Activated T-cell treated with anti-CD3 and anti-CD28 coated beads for 24 hours (primary cell): Measurements from ENCODE around the gene TNPO3.
A peak's percentile ranks its signal among the peaks of the same experiment; 100 is the strongest.

ENCODE experiments used
- DNase-seq: peaks from one replicate; pipeline ENCODE4 v3.0.0-alpha.2; 2020; ENCODE audit warnings: low read depth

The TNPO3 gene

GRCh38 chr7:129054438-129055293, at the start of gene TNPO3:
TSS of gene TNPO3 (minus strand) at chr7:129055111. CDS start at chr7:129054770, 341 bp downstream.
- DNase-seq: peak; percentile 89

GRCh38 chr7:129103561-129104324, 48.8 kb upstream of the TNPO3 start:
- DNase-seq: no peak

- no peak for DNase-seq
Measured at GRCh38 chr7:129101746-129102145, 46.8 kb upstream of the TNPO3 start.

GRCh38 chr7:129100827-129101166, 45.9 kb upstream of the TNPO3 start:
- no peak for DNase-seq

- DNase-seq: no peak
Measured at GRCh38 chr7:129098409-129099084, 43.6 kb upstream of the TNPO3 start.

GRCh38 chr7:129095258-129095657, 40.3 kb upstream of the TNPO3 start:
- DNase-seq: no peak

GRCh38 chr7:129094501-129094900, 39.6 kb upstream of the TNPO3 start:
- DNase-seq: no peak

- no peak for DNase-seq
Measured at GRCh38 chr7:129093867-129094456, 39.1 kb upstream of the TNPO3 start.

- DNase-seq: peak; percentile 83
Measured at GRCh38 chr7:129091484-129092002, 36.6 kb upstream of the TNPO3 start.

GRCh38 chr7:129090300-129090907, 35.5 kb upstream of the TNPO3 start:
- DNase-seq: no peak

- no peak for DNase-seq
Measured at GRCh38 chr7:129089521-129090212, 34.8 kb upstream of the TNPO3 start.

- DNase-seq: no peak
Measured at GRCh38 chr7:129084801-129085551, 30.1 kb upstream of the TNPO3 start.

GRCh38 chr7:129083525-129083924, 28.6 kb upstream of the TNPO3 start:
- DNase-seq: no peak

- DNase-seq: no peak
Measured at GRCh38 chr7:129078455-129078854, 23.5 kb upstream of the TNPO3 start.

GRCh38 chr7:129076886-129077285, 22.0 kb upstream of the TNPO3 start:
- no peak for DNase-seq

GRCh38 chr7:129074994-129075393, 20.1 kb upstream of the TNPO3 start:
- no peak for DNase-seq

- no peak for DNase-seq
Measured at GRCh38 chr7:129074361-129074871, 19.5 kb upstream of the TNPO3 start.

GRCh38 chr7:129073738-129074137, 18.8 kb upstream of the TNPO3 start:
- DNase-seq: no peak

GRCh38 chr7:129073204-129073603, 18.3 kb upstream of the TNPO3 start:
- DNase-seq: no peak

- DNase-seq: no peak
Measured at GRCh38 chr7:129072479-129073011, 17.6 kb upstream of the TNPO3 start.
